Retinal pigment epithelial cell (primary cell): ENCODE results near the gene PIMREG.

ENCODE experiments used
- DNase-seq: peaks from one replicate; pipeline ENCODE4 v3.0.0-alpha.2; 2010; ENCODE audit warnings: low read depth
- H3K4me3 ChIP-seq: 2 replicates; pipeline ENCODE4 v1.5.1; 2011; ENCODE audit warnings: mild to moderate bottlenecking, low read length, control low read depth, moderate library complexity
- CTCF ChIP-seq: conservative IDR thresholded peaks from 2 replicates; pipeline ENCODE4 v1.5.1; 2011; ENCODE audit warnings: low read depth, low read length, control low read depth, inconsistent platforms

PIMREG gene

GRCh38 chr17:6488008-6488539, 43.8 kb downstream of the PIMREG start:
- no peak for TF ChIP-seq CTCF
- DNase-seq = no peak
- H3K4me3 ChIP-seq = no peak overlapping the region

GRCh38 chr17:6489016-6489550, 44.8 kb downstream of the PIMREG start:
- no peak for TF ChIP-seq CTCF
- no peak for DNase-seq
- no peak overlapping the region for H3K4me3 ChIP-seq

- no peak for TF ChIP-seq CTCF
- no peak for DNase-seq
- H3K4me3 ChIP-seq = no peak overlapping the region
Measured at GRCh38 chr17:6491071-6491700, 46.9 kb downstream of the PIMREG start.

- TF ChIP-seq CTCF = no peak
- no peak for DNase-seq
- no peak overlapping the region for H3K4me3 ChIP-seq
Measured at GRCh38 chr17:6492892-6493674, 48.8 kb downstream of the PIMREG start.

GRCh38 chr17:6494239-6494941, 50.1 kb downstream of the PIMREG start:
- no peak for DNase-seq
- H3K4me3 ChIP-seq = no peak overlapping the region
- TF ChIP-seq CTCF = no peak

GRCh38 chr17:6495450-6496115, 51.3 kb downstream of the PIMREG start:
- DNase-seq = no peak
- peak; percentile 41 for TF ChIP-seq CTCF
- H3K4me3 ChIP-seq = no peak overlapping the region
